HG02852 (cell line): ENCODE measurements around the gene USP6NL.

Source experiments
- ATAC-seq: cut with Tn5 transposase; IDR thresholded peaks from one replicate; pipeline ENCODE4 v1.9.1; 2021; ENCODE audit warnings: mild to moderate bottlenecking, moderate library complexity; ENCODE audit not compliant: unreplicated experiment

Gene USP6NL

GRCh38 chr10:11553773-11554381 lies 57.6 kb downstream of the USP6NL start:
- ATAC-seq, result peak; percentile 86

GRCh38 chr10:11551916-11552602 lies 59.4 kb downstream of the USP6NL start:
- no peak for ATAC-seq

- no peak for ATAC-seq
These were observed 60.3 kb downstream of the USP6NL start for GRCh38 chr10:11551104-11551503.

GRCh38 chr10:11548768-11549099 lies 62.7 kb downstream of the USP6NL start:
- ATAC-seq, result no peak

- ATAC-seq, result no peak
These were observed 63.2 kb downstream of the USP6NL start for GRCh38 chr10:11548065-11548767.

GRCh38 chr10:11546581-11546980 lies 64.9 kb downstream of the USP6NL start:
- no peak for ATAC-seq

- no peak for ATAC-seq
These were observed 70.2 kb downstream of the USP6NL start for GRCh38 chr10:11541296-11541695.

- ATAC-seq, result peak; percentile 44
These were observed 72.1 kb downstream of the USP6NL start for GRCh38 chr10:11539191-11539868.

GRCh38 chr10:11538834-11539190 lies 72.6 kb downstream of the USP6NL start:
- ATAC-seq, result peak; percentile 10

GRCh38 chr10:11536228-11536627 lies 75.2 kb downstream of the USP6NL start:
- ATAC-seq, result no peak

GRCh38 chr10:11535346-11535959 lies 76.0 kb downstream of the USP6NL start:
- peak; percentile 43 for ATAC-seq

- no peak for ATAC-seq
These were observed 78.1 kb downstream of the USP6NL start for GRCh38 chr10:11533328-11533781.

- no peak for ATAC-seq
These were observed 79.1 kb downstream of the USP6NL start for GRCh38 chr10:11532306-11532705.

GRCh38 chr10:11530806-11531205 lies 80.6 kb downstream of the USP6NL start:
- no peak for ATAC-seq

- ATAC-seq, result no peak
These were observed 82.1 kb downstream of the USP6NL start for GRCh38 chr10:11529276-11529903.

- ATAC-seq, result no peak
These were observed 83.2 kb downstream of the USP6NL start for GRCh38 chr10:11528286-11528685.

- ATAC-seq, result no peak
These were observed 83.7 kb downstream of the USP6NL start for GRCh38 chr10:11527691-11528255.

GRCh38 chr10:11527068-11527467 lies 84.4 kb downstream of the USP6NL start:
- ATAC-seq, result no peak

GRCh38 chr10:11525503-11525902 lies 85.9 kb downstream of the USP6NL start:
- no peak for ATAC-seq

GRCh38 chr10:11522821-11523245 lies 88.6 kb downstream of the USP6NL start:
- no peak for ATAC-seq
